ENCODE results near the gene C14orf39.

Gene C14orf39

GRCh38 chr14:60485598-60486251, at the start of gene C14orf39:
TSS of gene C14orf39 (minus strand) at chr14:60486063. CDS start at chr14:60485078, 985 bp downstream.
- DNase-seq, result no peak

- DNase-seq, result no peak
Measured at GRCh38 chr14:60532442-60532841, 46.6 kb upstream of the C14orf39 start.

GRCh38 chr14:60515511-60516289, 29.8 kb upstream of the C14orf39 start:
- DNase-seq, result no peak

GRCh38 chr14:60514741-60515491, 29.1 kb upstream of the C14orf39 start:
- peak; percentile 54 for DNase-seq

- DNase-seq, result peak; percentile 54
Measured at GRCh38 chr14:60514378-60514740, 28.5 kb upstream of the C14orf39 start.

GRCh38 chr14:60512973-60513571, 27.2 kb upstream of the C14orf39 start:
- no peak for DNase-seq

GRCh38 chr14:60512126-60512525, 26.3 kb upstream of the C14orf39 start:
- DNase-seq, result no peak

GRCh38 chr14:60510951-60511599, 25.2 kb upstream of the C14orf39 start:
- no peak for DNase-seq

GRCh38 chr14:60510254-60510950, 24.5 kb upstream of the C14orf39 start:
- DNase-seq, result no peak

GRCh38 chr14:60509438-60510253, 23.8 kb upstream of the C14orf39 start:
- DNase-seq, result peak; percentile 55

GRCh38 chr14:60508707-60509437, 23.0 kb upstream of the C14orf39 start, which contains the start of gene SIX6:
TSS of gene SIX6 (plus strand) at chr14:60509146. CDS start at chr14:60509399, 253 bp downstream.
- DNase-seq, result peak; percentile 61

- DNase-seq, result no peak
Measured at GRCh38 chr14:60508363-60508706, 22.5 kb upstream of the C14orf39 start.

GRCh38 chr14:60506985-60507829, 21.3 kb upstream of the C14orf39 start:
- DNase-seq, result no peak

- DNase-seq, result no peak
Measured at GRCh38 chr14:60506462-60506984, 20.7 kb upstream of the C14orf39 start.

GRCh38 chr14:60506010-60506409, 20.1 kb upstream of the C14orf39 start:
- DNase-seq, result no peak

- no peak for DNase-seq
Measured at GRCh38 chr14:60505448-60505847, 19.6 kb upstream of the C14orf39 start.

GRCh38 chr14:60502541-60502940, 16.7 kb upstream of the C14orf39 start:
- no peak for DNase-seq

- no peak for DNase-seq
Measured at GRCh38 chr14:60495946-60496345, 10.1 kb upstream of the C14orf39 start.

- no peak for DNase-seq
Measured at GRCh38 chr14:60490270-60490669, 4.4 kb upstream of the C14orf39 start.
